Neural crest cell (in vitro differentiated cells): ENCODE measurements around the gene WNK2. TPM values are rescaled to one million over a fixed set of nuclear protein-coding genes. Genes with fewer than 3 reads are reported as not detected.
A peak's percentile ranks its signal among the peaks of the same experiment; 100 is the strongest.

Experiments used
- DNase-seq: peaks from one replicate; pipeline ENCODE4 v3.0.0; 2021; ENCODE audit warnings: low read depth, mixed read lengths, low spot score
- H3K27ac Mint-ChIP-seq: one replicate; pipeline ENCODE4 v1.8.0; 2021; ENCODE audit warnings: mild to moderate bottlenecking, mixed read lengths; ENCODE audit not compliant: unreplicated experiment
- H3K27me3 Mint-ChIP-seq: 2 replicates; pipeline ENCODE4 v1.8.0; 2021; ENCODE audit warnings: low read depth, mild to moderate bottlenecking, mixed read lengths
- H3K36me3 Mint-ChIP-seq: 2 replicates; pipeline ENCODE4 v1.8.0; 2021; ENCODE audit warnings: low read depth, mild to moderate bottlenecking, mixed read lengths
- H3K4me1 Mint-ChIP-seq: 2 replicates; pipeline ENCODE4 v1.8.0; 2021; ENCODE audit warnings: mixed read lengths
- H3K4me3 Mint-ChIP-seq: one replicate; pipeline ENCODE4 v1.8.0; 2021; ENCODE audit warnings: mild to moderate bottlenecking, mixed read lengths
- H3K9me3 Mint-ChIP-seq: 2 replicates; pipeline ENCODE4 v1.8.0; 2021; ENCODE audit warnings: mixed read lengths
- CTCF ChIP-seq: fragments of 200-600 bp; sonication (generic); conservative IDR thresholded peaks from 2 replicates; pipeline ENCODE4 v1.5.0; 2021; ENCODE audit warnings: antibody characterized with exemption, mild to moderate bottlenecking
- total RNA-seq: library from RNA; stranded (reverse); gene quantifications from 2 replicates; pipeline ENCODE4 v1.2.1, GENCODE V29; 2021

The WNK2 gene
- total RNA-seq, 1 donor from 2014 or later: 27.8 TPM

- Mint-ChIP-seq H3K9me3 (no peaks in the 10 kb centered on the region), H3K27me3 (peaks cover 51% of the 10 kb centered on the region), H3K4me3 (no peak overlapping the region), H3K4me1 (peaks cover 15% of the 10 kb centered on the region), H3K36me3 (no peaks in the 10 kb centered on the region), H3K27ac (no peak overlapping the region)
- no peak for TF ChIP-seq CTCF
- no peak for DNase-seq
These were observed 8.9 kb downstream of the WNK2 start for GRCh38 chr9:93192721-93193387.

GRCh38 chr9:93193388-93194220 lies 9.7 kb downstream of the WNK2 start:
- Mint-ChIP-seq H3K9me3 (no peaks in the 10 kb centered on the region), H3K27me3 (peaks cover 44% of the 10 kb centered on the region), H3K4me1 (peaks cover 15% of the 10 kb centered on the region), H3K27ac (peak overlapping the region; percentile 37), H3K4me3 (no peak overlapping the region), H3K36me3 (no peaks in the 10 kb centered on the region)
- DNase-seq: no peak
- TF ChIP-seq CTCF: no peak

- Mint-ChIP-seq H3K27me3 (peaks cover 37% of the 10 kb centered on the region), H3K36me3 (no peaks in the 10 kb centered on the region), H3K4me1 (peaks cover 15% of the 10 kb centered on the region), H3K4me3 (no peak overlapping the region), H3K27ac (peak overlapping the region; percentile 37), H3K9me3 (no peaks in the 10 kb centered on the region)
- no peak for TF ChIP-seq CTCF
- no peak for DNase-seq
These were observed 10.3 kb downstream of the WNK2 start for GRCh38 chr9:93194221-93194625.

- DNase-seq: no peak
- Mint-ChIP-seq H3K27me3 (peaks cover 34% of the 10 kb centered on the region), H3K4me1 (peaks cover 15% of the 10 kb centered on the region), H3K9me3 (no peaks in the 10 kb centered on the region), H3K36me3 (no peaks in the 10 kb centered on the region), H3K4me3 (no peak overlapping the region), H3K27ac (no peak overlapping the region)
- TF ChIP-seq CTCF: no peak
These were observed 10.7 kb downstream of the WNK2 start for GRCh38 chr9:93194641-93195040.

- no peaks in the 10 kb centered on the region for H3K9me3 Mint-ChIP-seq
- no peak for TF ChIP-seq CTCF
- peaks cover 25% of the 10 kb centered on the region for H3K4me1 Mint-ChIP-seq
- H3K36me3 Mint-ChIP-seq: no peaks in the 10 kb centered on the region
- DNase-seq: no peak
- H3K27ac Mint-ChIP-seq: peak overlapping the region; percentile 86
- peaks cover 26% of the 10 kb centered on the region for H3K27me3 Mint-ChIP-seq
- H3K4me3 Mint-ChIP-seq: no peak overlapping the region
These were observed 12.4 kb downstream of the WNK2 start for GRCh38 chr9:93196096-93197055.
